Neural cell (in vitro differentiated cells): ENCODE results near the gene CEP170B.
"Not testable (repeated sequence)": the region's sequence is repeated elsewhere in the genome, so short reads cannot be mapped to it uniquely, and the experiment has no call there.

Experiments
- EP300 ChIP-seq: fragments of 450-650 bp; conservative IDR thresholded peaks from 2 replicates; pipeline ENCODE4 v1.6.1; 2014; ENCODE audit warnings: antibody characterized with exemption, mild to moderate bottlenecking, moderate library complexity; ENCODE audit not compliant: poor library complexity, severe bottlenecking
- EZH2 ChIP-seq: fragments of 200-600, 300-800 bp; shearing (Covaris generic), sonication (generic); IDR thresholded peaks from 2 replicates; pipeline ENCODE4 v1.6.1; 2014; ENCODE audit warnings: antibody characterized with exemption, low read length, borderline replicate concordance, mild to moderate bottlenecking; ENCODE audit not compliant: insufficient read depth, poor library complexity, severe bottlenecking
- POLR2AphosphoS5 ChIP-seq: IDR thresholded peaks from 2 replicates; pipeline ENCODE4 v1.6.1; 2012
- SMC3 ChIP-seq: fragments of 450-650 bp; conservative IDR thresholded peaks from 2 replicates; pipeline ENCODE4 v1.6.1; 2014; ENCODE audit warnings: antibody characterized with exemption, mild to moderate bottlenecking, moderate library complexity; ENCODE audit not compliant: poor library complexity
- TAF1 ChIP-seq: IDR thresholded peaks from 2 replicates; pipeline ENCODE4 v1.6.1; 2012; ENCODE audit warnings: low read depth
- TF ChIP-seq, protein P1 (sequence below): fragments of 450-650 bp; IDR thresholded peaks from 2 replicates; pipeline ENCODE4 v1.5.1; 2014; ENCODE audit warnings: antibody characterized with exemption, mild to moderate bottlenecking, moderate library complexity; ENCODE audit not compliant: poor library complexity, severe bottlenecking

DNA sequence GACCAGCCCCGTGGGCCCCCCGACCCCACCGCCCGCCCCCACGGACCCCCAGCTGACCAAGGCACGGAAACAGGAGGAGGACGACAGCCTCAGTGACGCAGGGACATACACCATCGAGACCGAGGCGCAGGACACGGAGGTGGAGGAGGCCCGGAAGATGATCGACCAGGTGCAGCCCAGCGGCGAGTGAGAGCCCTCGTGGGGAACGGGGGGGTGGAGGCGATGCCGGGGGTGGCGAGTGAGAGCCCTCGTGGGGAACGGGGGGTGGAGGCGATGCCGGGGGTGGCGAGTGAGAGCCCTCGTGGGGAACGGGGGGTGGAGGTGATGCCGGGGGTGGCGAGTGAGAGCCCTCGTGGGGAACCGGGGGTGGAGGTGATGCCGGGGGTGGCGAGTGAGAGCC, 19.3 kb downstream of the CEP170B start:
- TF ChIP-seq POLR2AphosphoS5, EP300, EZH2, SMC3, TAF1: not testable (repeated sequence)
- TF ChIP-seq, protein P1, sequence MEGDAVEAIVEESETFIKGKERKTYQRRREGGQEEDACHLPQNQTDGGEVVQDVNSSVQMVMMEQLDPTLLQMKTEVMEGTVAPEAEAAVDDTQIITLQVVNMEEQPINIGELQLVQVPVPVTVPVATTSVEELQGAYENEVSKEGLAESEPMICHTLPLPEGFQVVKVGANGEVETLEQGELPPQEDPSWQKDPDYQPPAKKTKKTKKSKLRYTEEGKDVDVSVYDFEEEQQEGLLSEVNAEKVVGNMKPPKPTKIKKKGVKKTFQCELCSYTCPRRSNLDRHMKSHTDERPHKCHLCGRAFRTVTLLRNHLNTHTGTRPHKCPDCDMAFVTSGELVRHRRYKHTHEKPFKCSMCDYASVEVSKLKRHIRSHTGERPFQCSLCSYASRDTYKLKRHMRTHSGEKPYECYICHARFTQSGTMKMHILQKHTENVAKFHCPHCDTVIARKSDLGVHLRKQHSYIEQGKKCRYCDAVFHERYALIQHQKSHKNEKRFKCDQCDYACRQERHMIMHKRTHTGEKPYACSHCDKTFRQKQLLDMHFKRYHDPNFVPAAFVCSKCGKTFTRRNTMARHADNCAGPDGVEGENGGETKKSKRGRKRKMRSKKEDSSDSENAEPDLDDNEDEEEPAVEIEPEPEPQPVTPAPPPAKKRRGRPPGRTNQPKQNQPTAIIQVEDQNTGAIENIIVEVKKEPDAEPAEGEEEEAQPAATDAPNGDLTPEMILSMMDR: not testable (repeated sequence)
